Subcutaneous adipose tissue (tissue), 4 donors: ENCODE results near the gene PRPSAP1. TPM values are rescaled to one million over a fixed set of nuclear protein-coding genes. Genes with fewer than 3 reads are reported as not detected.

Source experiments
- total RNA-seq, 4 donors: library from RNA; depleted of rRNA; stranded (reverse); fragments of >200 nt; gene quantifications; one replicate each; pipeline ENCODE4 v1.1.0, GENCODE V29; 2016
- TF ChIP-seq, protein P1 (sequence below): fragments of 450-650 bp; IDR thresholded peaks from one replicate; pipeline ENCODE4 v1.5.1; 2016; ENCODE audit warnings: low read depth, mild to moderate bottlenecking, control low read depth, antibody characterized with exemption, moderate library complexity

The PRPSAP1 gene
- total RNA-seq, 4 donors from 2014 or later = 64.4 to 104 (median 71.2) TPM

DNA sequence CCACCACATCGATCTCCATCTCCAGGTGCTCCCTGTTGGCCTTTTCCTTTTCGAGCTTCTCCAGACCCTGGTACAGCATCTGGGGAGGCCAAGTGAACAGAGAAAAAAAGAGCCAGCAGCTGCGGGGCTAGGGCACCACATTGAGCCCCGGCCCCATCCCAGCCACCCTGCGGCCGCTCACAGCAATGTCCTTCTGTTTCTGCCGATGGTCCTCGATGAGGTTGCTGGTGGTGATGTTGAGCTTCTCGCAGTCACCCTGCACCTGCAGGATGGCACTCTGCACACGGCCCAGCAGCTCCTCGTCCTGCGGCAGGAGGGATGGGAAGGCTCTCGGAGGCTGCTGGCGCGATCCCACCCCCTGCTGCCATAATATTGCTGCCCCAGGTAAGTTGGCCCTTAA lies 73.1 kb downstream of the PRPSAP1 start:
- TF ChIP-seq, protein P1, sequence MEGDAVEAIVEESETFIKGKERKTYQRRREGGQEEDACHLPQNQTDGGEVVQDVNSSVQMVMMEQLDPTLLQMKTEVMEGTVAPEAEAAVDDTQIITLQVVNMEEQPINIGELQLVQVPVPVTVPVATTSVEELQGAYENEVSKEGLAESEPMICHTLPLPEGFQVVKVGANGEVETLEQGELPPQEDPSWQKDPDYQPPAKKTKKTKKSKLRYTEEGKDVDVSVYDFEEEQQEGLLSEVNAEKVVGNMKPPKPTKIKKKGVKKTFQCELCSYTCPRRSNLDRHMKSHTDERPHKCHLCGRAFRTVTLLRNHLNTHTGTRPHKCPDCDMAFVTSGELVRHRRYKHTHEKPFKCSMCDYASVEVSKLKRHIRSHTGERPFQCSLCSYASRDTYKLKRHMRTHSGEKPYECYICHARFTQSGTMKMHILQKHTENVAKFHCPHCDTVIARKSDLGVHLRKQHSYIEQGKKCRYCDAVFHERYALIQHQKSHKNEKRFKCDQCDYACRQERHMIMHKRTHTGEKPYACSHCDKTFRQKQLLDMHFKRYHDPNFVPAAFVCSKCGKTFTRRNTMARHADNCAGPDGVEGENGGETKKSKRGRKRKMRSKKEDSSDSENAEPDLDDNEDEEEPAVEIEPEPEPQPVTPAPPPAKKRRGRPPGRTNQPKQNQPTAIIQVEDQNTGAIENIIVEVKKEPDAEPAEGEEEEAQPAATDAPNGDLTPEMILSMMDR = no peak

DNA sequence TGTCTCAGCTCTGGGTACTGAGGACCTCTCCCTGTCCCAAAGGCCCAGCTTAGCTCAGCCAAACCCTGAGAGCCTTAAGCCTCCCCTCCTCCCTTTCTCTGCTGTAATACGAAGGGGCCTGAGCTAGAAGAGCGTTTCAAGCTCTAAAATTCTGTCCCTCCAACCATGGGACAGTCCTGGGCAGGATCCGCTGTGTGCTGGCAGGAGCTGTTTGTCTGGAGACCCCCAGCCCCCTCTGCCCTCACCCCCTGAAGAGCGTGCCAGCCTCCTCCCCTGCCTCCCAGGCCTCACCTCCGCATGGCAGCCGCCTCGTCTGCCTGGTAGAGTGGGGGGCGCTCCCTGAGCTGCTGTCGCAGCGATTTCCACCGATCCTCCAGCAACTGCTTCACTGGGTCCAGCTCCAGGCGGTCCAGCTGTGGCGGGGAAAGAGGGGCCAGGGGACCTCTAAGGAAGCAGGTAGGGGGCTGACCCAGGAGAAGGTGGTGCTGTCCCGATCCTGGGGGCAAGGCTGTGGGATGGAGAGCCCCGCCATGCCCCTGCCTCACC lies 73.9 kb downstream of the PRPSAP1 start:
- TF ChIP-seq, protein P1 = no peak

DNA sequence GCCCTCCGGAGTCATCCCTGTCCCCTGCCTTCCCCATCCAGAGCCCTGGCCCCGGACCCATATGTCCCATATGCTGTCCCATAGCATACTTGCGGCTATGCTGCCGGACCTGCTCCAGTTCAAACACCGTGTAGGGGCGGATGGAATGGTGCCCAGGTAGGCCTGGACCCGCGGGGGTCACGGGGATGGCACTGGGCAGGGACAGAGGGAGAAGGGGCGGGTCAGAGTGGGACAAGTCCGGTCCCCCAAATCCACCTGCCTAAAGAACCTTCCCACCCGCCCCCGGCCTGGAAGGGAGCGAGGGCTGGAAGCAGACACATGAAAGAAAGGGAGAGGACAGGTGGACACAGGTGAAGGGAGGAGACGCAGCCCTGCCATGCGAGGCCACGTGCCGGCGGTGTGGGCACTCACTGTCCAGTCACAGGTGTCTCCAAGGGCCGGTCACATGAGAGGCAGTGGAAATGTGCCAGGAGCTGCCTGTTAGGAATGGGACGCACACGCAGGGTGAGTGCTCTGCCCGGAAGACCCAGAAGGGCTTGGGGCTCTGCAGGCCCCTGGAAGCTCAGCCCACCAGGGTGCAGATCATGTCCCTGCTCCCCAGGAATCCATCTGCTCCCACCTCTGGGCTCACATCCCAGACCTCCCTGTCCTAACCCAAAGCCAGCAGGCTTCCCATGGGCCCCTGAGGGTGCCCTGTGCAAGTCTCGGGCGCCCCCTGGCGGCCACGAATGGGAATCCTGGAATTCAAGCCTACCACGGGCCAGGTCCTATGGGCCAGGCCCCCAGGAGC lies 74.6 kb downstream of the PRPSAP1 start:
- TF ChIP-seq, protein P1 = no peak

GRCh38 chr17:76278268-76278908 lies 75.3 kb downstream of the PRPSAP1 start:
- TF ChIP-seq, protein P1 = no peak

DNA sequence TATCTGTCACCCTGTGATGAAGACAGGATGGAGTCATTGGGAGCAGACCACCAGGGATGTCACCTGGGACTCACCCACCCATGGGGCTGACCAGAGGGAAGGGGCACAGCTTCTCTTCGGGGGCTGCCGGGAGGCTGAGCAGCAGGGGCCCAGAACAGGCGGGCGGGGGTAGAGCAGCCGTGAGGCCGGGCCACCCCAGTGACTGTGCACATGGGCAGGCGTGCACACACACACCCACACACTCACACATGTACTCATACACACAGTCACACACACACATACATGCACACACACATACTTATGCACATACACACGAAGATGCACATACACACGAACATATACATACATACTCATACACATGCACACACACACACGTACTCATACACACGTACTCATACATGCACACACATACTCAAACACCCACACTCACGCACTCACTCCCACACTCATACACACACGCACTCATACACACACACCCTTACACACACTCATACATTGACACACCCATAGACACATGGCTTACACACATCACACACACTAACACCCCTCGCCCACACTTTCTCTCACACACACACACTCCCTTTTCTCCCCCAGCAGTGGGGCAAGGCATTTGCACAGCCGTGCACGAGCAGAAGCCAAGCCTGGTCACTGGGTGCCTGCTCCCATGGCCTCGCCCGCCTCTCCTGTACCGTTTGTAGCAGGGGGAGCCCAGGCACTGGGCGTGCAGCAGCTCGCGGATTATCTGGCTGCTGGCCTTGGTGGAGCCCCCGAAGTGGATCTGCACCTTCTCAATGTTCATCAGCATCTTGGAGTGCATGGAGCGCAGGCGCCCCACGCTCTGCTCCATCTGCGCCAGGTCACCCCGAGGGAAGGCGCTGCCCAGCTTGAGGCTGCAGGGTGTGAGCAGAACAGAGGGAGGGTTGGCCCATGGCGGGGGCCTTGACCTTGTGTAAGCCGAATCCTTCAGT lies 76.1 kb downstream of the PRPSAP1 start:
- TF ChIP-seq, protein P1 = no peak

DNA sequence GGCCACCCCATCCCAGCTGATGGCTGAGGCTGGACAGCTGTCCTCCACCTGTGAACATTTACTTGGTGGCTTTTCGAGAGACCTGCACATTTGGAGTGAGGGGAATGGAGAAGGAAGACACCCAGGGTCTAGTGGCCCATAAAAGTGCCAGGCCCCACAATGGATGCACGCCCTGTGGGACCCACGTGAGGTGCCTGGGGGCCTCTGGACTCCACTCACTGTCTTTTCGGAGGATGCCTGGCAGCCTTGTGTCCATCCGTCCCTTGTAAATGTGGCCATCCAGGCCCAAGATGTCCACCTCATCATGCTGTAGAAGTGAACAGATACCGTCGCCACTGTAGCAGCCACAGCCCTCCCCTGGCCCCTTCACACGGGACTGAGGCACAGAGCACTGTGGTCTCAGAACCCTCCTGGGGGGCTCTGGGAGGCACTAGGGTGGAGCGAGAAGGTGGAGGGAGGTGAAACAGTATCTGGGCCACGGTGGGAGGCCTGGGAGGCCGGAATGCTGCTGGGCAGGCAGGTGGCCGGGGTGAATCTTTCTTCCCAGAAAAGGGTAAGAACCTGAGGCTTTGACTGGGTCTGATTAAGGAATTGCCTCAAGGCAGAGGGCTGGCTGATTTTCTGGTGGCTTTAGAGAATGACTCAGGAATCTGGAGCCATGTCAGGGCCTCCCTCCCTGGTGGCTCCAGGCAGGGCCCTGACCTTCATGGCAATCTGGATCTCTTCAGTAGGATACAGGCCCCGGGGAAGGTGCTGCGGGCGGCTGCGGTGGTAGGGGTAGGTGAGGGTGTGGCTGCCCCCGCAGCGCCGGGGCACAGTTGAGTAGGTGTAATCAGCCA lies 77.0 kb downstream of the PRPSAP1 start:
- TF ChIP-seq, protein P1 = no peak
